ENCODE data around the gene ZNF483.
A peak's percentile ranks its signal among the peaks of the same experiment; 100 is the strongest.
"Not testable (repeated sequence)": the region's sequence is repeated elsewhere in the genome, so short reads cannot be mapped to it uniquely, and the experiment has no call there.

ZNF483 gene

GRCh38 chr9:111542497-111543254, 17.7 kb downstream of the ZNF483 start:
- no peak for DNase-seq (ENCODE audit: low read depth in 2 of 3, low spot score in 1 of 3)

- DNase-seq (ENCODE audit: low read depth in 2 of 3, low spot score in 1 of 3): no peak
Measured at GRCh38 chr9:111548623-111549022, 23.6 kb downstream of the ZNF483 start.

GRCh38 chr9:111555425-111555824, 30.4 kb downstream of the ZNF483 start:
- DNase-seq (ENCODE audit: low read depth in 2 of 3, low spot score in 1 of 3): not testable (repeated sequence)

GRCh38 chr9:111559000-111559610, 34.1 kb downstream of the ZNF483 start:
- DNase-seq (ENCODE audit: low read depth in 2 of 3, low spot score in 1 of 3): no peak

- no peak for DNase-seq (ENCODE audit: low read depth in 2 of 3, low spot score in 1 of 3)
Measured at GRCh38 chr9:111561165-111561719, 36.3 kb downstream of the ZNF483 start.

- no peak for DNase-seq (ENCODE audit: low read depth in 2 of 3, low spot score in 1 of 3)
Measured at GRCh38 chr9:111566234-111566633, 41.3 kb downstream of the ZNF483 start.

- not testable (repeated sequence) for DNase-seq (ENCODE audit: low read depth in 2 of 3, low spot score in 1 of 3)
Measured at GRCh38 chr9:111568127-111568526, 43.1 kb downstream of the ZNF483 start.

GRCh38 chr9:111572950-111573604, 48.1 kb downstream of the ZNF483 start:
- no peak for DNase-seq (ENCODE audit: low read depth in 2 of 3, low spot score in 1 of 3)

- no peak for DNase-seq (ENCODE audit: low read depth in 2 of 3, low spot score in 1 of 3)
Measured at GRCh38 chr9:111582888-111583287, 57.9 kb downstream of the ZNF483 start.

- no peak for DNase-seq (ENCODE audit: low read depth in 2 of 3, low spot score in 1 of 3)
Measured at GRCh38 chr9:111586378-111586777, 61.4 kb downstream of the ZNF483 start.

- no peak for DNase-seq (ENCODE audit: low read depth in 2 of 3, low spot score in 1 of 3)
Measured at GRCh38 chr9:111588846-111589245, 63.9 kb downstream of the ZNF483 start.

GRCh38 chr9:111597852-111598732, 73.1 kb downstream of the ZNF483 start:
- peak in 1 of 3 donors; percentile 41 for DNase-seq (ENCODE audit: low read depth in 2 of 3, low spot score in 1 of 3)

GRCh38 chr9:111598733-111599091, 73.7 kb downstream of the ZNF483 start:
- no peak for DNase-seq (ENCODE audit: low read depth in 2 of 3, low spot score in 1 of 3)

- DNase-seq (ENCODE audit: low read depth in 2 of 3, low spot score in 1 of 3): peak in 1 of 3 donors; percentile 11
Measured at GRCh38 chr9:111599092-111599954, 74.3 kb downstream of the ZNF483 start, which contains the start of gene PTGR1. Gene PTGR1 (minus strand): TSS chr9:111599647. CDS start chr9:111597422, 2,225 bp downstream.

- no peak for DNase-seq (ENCODE audit: low read depth in 2 of 3, low spot score in 1 of 3)
Measured at GRCh38 chr9:111599955-111600343, 75.0 kb downstream of the ZNF483 start.

GRCh38 chr9:111601237-111602018, 76.4 kb downstream of the ZNF483 start:
- DNase-seq (ENCODE audit: low read depth in 2 of 3, low spot score in 1 of 3): no peak

- no peak for DNase-seq (ENCODE audit: low read depth in 2 of 3, low spot score in 1 of 3)
Measured at GRCh38 chr9:111603041-111603440, 78.1 kb downstream of the ZNF483 start.

GRCh38 chr9:111604054-111604615, 79.2 kb downstream of the ZNF483 start:
- no peak for DNase-seq (ENCODE audit: low read depth in 2 of 3, low spot score in 1 of 3)

GRCh38 chr9:111605041-111605559, 80.1 kb downstream of the ZNF483 start:
- DNase-seq (ENCODE audit: low read depth in 2 of 3, low spot score in 1 of 3): no peak
